Mesodermal cell (in vitro differentiated cells): ENCODE results near the gene FAM98B.

Source experiments
- H3K27ac ChIP-seq: 2 replicates; pipeline ENCODE4 v1.7.0; 2013; ENCODE audit warnings: mild to moderate bottlenecking, low read depth, low read length, moderate library complexity; ENCODE audit not compliant: severe bottlenecking
- H3K36me3 ChIP-seq: 2 replicates; pipeline ENCODE4 v1.7.1; 2013; ENCODE audit warnings: mild to moderate bottlenecking, low read length, moderate library complexity; ENCODE audit not compliant: control insufficient read depth, insufficient read depth
- H3K4me1 ChIP-seq: one replicate; pipeline ENCODE4 v1.7.1; 2013; ENCODE audit warnings: mild to moderate bottlenecking, low read length; ENCODE audit not compliant: insufficient read depth, control insufficient read depth, poor library complexity, severe bottlenecking
- H3K4me3 ChIP-seq: 2 replicates; pipeline ENCODE4 v1.7.0; 2013; ENCODE audit warnings: low read length, control low read depth, mild to moderate bottlenecking; ENCODE audit not compliant: insufficient read depth, poor library complexity, severe bottlenecking; ENCODE audit errors: extremely low read depth
- H3K9me3 ChIP-seq: 2 replicates; pipeline ENCODE4 v1.7.1; 2013; ENCODE audit warnings: mild to moderate bottlenecking, low read length, moderate library complexity; ENCODE audit not compliant: control insufficient read depth
- WGBS, 2 experiments: methylation state at CpG; one replicate each; pipeline ENCODE4 v1.1.5; 2013; ENCODE audit warnings: missing lambda C conversion rate in 2 of 2; ENCODE audit not compliant: insufficient coverage in 2 of 2; 5-methylcytosine and 5-hydroxymethylcytosine counted together

The FAM98B gene

GRCh38 chr15:38460543-38460942 lies 6.6 kb downstream of the FAM98B start:
- no peak overlapping the region for H3K27ac ChIP-seq
- no peak overlapping the region for H3K4me3 ChIP-seq
- no CpG with 5 or more reads among the region's 3 CpGs for WGBS, 2 experiments
- H3K9me3 ChIP-seq = no peaks in the 10 kb centered on the region
- no peaks in the 10 kb centered on the region for H3K4me1 ChIP-seq
- H3K36me3 ChIP-seq = peaks cover 8% of the 10 kb centered on the region

GRCh38 chr15:38461066-38461833 lies 7.3 kb downstream of the FAM98B start:
- no CpG with 5 or more reads among the region's 2 CpGs for WGBS, 2 experiments

GRCh38 chr15:38463893-38464292 lies 10.0 kb downstream of the FAM98B start:
- Histone ChIP-seq H3K4me1 (no peaks in the 10 kb centered on the region), H3K36me3 (peaks cover 4% of the 10 kb centered on the region), H3K4me3 (no peak overlapping the region), H3K9me3 (no peaks in the 10 kb centered on the region), H3K27ac (no peak overlapping the region)
- no CpG with 5 or more reads among the region's 3 CpGs for WGBS, 2 experiments

More at GRCh38 chr15:38461066-38461833, 7.3 kb downstream of the FAM98B start:
- no peaks in the 10 kb centered on the region for H3K4me1 ChIP-seq
- no peak overlapping the region for H3K4me3 ChIP-seq
- no peaks in the 10 kb centered on the region for H3K9me3 ChIP-seq
- no peak overlapping the region for H3K27ac ChIP-seq
- peaks cover 8% of the 10 kb centered on the region for H3K36me3 ChIP-seq

GRCh38 chr15:38464675-38465074 lies 10.7 kb downstream of the FAM98B start:
- Histone ChIP-seq H3K4me3 (no peak overlapping the region), H3K36me3 (no peaks in the 10 kb centered on the region), H3K9me3 (no peaks in the 10 kb centered on the region), H3K4me1 (no peaks in the 10 kb centered on the region), H3K27ac (no peak overlapping the region)
- no CpG with 5 or more reads among the region's 4 CpGs for WGBS, 2 experiments

GRCh38 chr15:38470816-38471215 lies 16.9 kb downstream of the FAM98B start:
- Histone ChIP-seq H3K4me1 (no peaks in the 10 kb centered on the region), H3K27ac (no peak overlapping the region), H3K36me3 (peaks cover 16% of the 10 kb centered on the region), H3K9me3 (no peaks in the 10 kb centered on the region), H3K4me3 (no peak overlapping the region)
- WGBS, 2 experiments = no CpG with 5 or more reads among the region's 1 CpG

- H3K9me3 ChIP-seq = no peaks in the 10 kb centered on the region
- no peak overlapping the region for H3K27ac ChIP-seq
- no peak overlapping the region for H3K4me3 ChIP-seq
- no CpG with 5 or more reads among the region's 2 CpGs for WGBS, 2 experiments
- H3K36me3 ChIP-seq = peaks cover 23% of the 10 kb centered on the region
- no peaks in the 10 kb centered on the region for H3K4me1 ChIP-seq
These were observed 18.0 kb downstream of the FAM98B start for GRCh38 chr15:38471974-38472373.

GRCh38 chr15:38474155-38474757 lies 20.3 kb downstream of the FAM98B start:
- Histone ChIP-seq H3K4me1 (no peaks in the 10 kb centered on the region), H3K9me3 (no peaks in the 10 kb centered on the region), H3K36me3 (peaks cover 35% of the 10 kb centered on the region), H3K27ac (no peak overlapping the region), H3K4me3 (no peak overlapping the region)
- WGBS, 2 experiments = 68 to 90% methylated on average over 3 to 4 of the region's 4 CpGs

GRCh38 chr15:38475361-38475760 lies 21.4 kb downstream of the FAM98B start:
- Histone ChIP-seq H3K36me3 (peaks cover 35% of the 10 kb centered on the region), H3K9me3 (no peaks in the 10 kb centered on the region), H3K4me1 (no peaks in the 10 kb centered on the region), H3K4me3 (no peak overlapping the region), H3K27ac (no peak overlapping the region)
- 83 to 97% methylated on average over 2 of the region's 2 CpGs for WGBS, 2 experiments

GRCh38 chr15:38476120-38476519 lies 22.2 kb downstream of the FAM98B start:
- no peak overlapping the region for H3K27ac ChIP-seq
- H3K9me3 ChIP-seq = no peaks in the 10 kb centered on the region
- H3K4me1 ChIP-seq = no peaks in the 10 kb centered on the region
- no peak overlapping the region for H3K4me3 ChIP-seq
- WGBS, 2 experiments = no CpG with 5 or more reads among the region's 1 CpG
- peaks cover 35% of the 10 kb centered on the region for H3K36me3 ChIP-seq

GRCh38 chr15:38477637-38478036 lies 23.7 kb downstream of the FAM98B start:
- Histone ChIP-seq H3K27ac (no peak overlapping the region), H3K9me3 (no peaks in the 10 kb centered on the region), H3K4me3 (no peak overlapping the region), H3K4me1 (no peaks in the 10 kb centered on the region), H3K36me3 (peaks cover 41% of the 10 kb centered on the region)
- WGBS, 2 experiments = 94% methylated on average over 4 of the region's 4 CpGs

GRCh38 chr15:38479266-38479665 lies 25.3 kb downstream of the FAM98B start:
- H3K9me3 ChIP-seq = no peaks in the 10 kb centered on the region
- H3K27ac ChIP-seq = no peak overlapping the region
- peaks cover 41% of the 10 kb centered on the region for H3K36me3 ChIP-seq
- no peak overlapping the region for H3K4me3 ChIP-seq
- no peaks in the 10 kb centered on the region for H3K4me1 ChIP-seq
